Caco-2 (cell line): ENCODE results near the gene FMNL3. TPM values are rescaled to one million over a fixed set of nuclear protein-coding genes. Genes with fewer than 3 reads are reported as not detected.

Experiments used
- BruUV-seq: library from RNA; stranded (reverse); fragments of 400-500 nt; replicated peaks from 2 replicates; lab custom pipeline; 2021; lab: Mats Ljungman, UMichigan
- CTCF ChIA-PET: fragments of 300-600 bp; sonication (Branson Sonifier 250); formaldehyde crosslinking; loops from one replicate; lab custom pipeline; 2022; ENCODE audit warnings: antibody characterized with exemption; lab: Charles Lee
- POLR2A ChIA-PET: fragments of 300-600 bp; sonication (Branson Sonifier 250); formaldehyde crosslinking; loops from one replicate; lab custom pipeline; 2022; ENCODE audit warnings: antibody characterized with exemption; lab: Charles Lee
- DNase-seq, 2 experiments: peaks; one replicate each; pipeline versions ENCODE4 v3.0.0 to v3.0.0-alpha.2; 2020 to 2022
- H3K27me3 ChIP-seq: replicated peaks from 2 replicates; pipeline ENCODE4 v1.6.0; 2011; ENCODE audit warnings: low read length; ENCODE audit not compliant: control insufficient read depth, insufficient read depth
- H3K36me3 ChIP-seq: 2 replicates; pipeline ENCODE4 v1.5.1; 2011; ENCODE audit warnings: low read length; ENCODE audit not compliant: control insufficient read depth, insufficient read depth
- H3K4me1 ChIP-seq: fragments of 250-450 bp; sonication (Bioruptor Pico); 2 replicates; pipeline ENCODE4 v1.5.1; 2020; ENCODE audit warnings: mild to moderate bottlenecking
- H3K4me3 ChIP-seq: 2 replicates; pipeline ENCODE4 v1.5.1; 2011; ENCODE audit warnings: low read depth, mild to moderate bottlenecking, control low read depth, low read length
- H3K9me3 ChIP-seq: fragments of 250-450 bp; sonication (Bioruptor Pico); 2 replicates; pipeline ENCODE4 v1.5.1; 2020; ENCODE audit warnings: mild to moderate bottlenecking, moderate library complexity
- H3K27ac Mint-ChIP-seq: one replicate; pipeline ENCODE4 v1.8.0; 2022; ENCODE audit warnings: mixed read lengths; ENCODE audit not compliant: unreplicated experiment
- H3K27me3 Mint-ChIP-seq: one replicate; pipeline ENCODE4 v1.8.0; 2022; ENCODE audit warnings: mixed read lengths; ENCODE audit not compliant: insufficient read depth, unreplicated experiment
- H3K36me3 Mint-ChIP-seq: one replicate; pipeline ENCODE4 v1.8.0; 2022; ENCODE audit warnings: mild to moderate bottlenecking, mixed read lengths; ENCODE audit not compliant: insufficient read depth, unreplicated experiment
- H3K4me1 Mint-ChIP-seq: one replicate; pipeline ENCODE4 v1.8.0; 2022; ENCODE audit warnings: low read depth, mixed read lengths; ENCODE audit not compliant: unreplicated experiment
- H3K4me3 Mint-ChIP-seq: one replicate; pipeline ENCODE4 v1.8.0; 2022; ENCODE audit warnings: mild to moderate bottlenecking, moderate library complexity, mixed read lengths; ENCODE audit not compliant: unreplicated experiment
- H3K9me3 Mint-ChIP-seq: one replicate; pipeline ENCODE4 v1.8.0; 2022; ENCODE audit warnings: mixed read lengths; ENCODE audit not compliant: unreplicated experiment
- intact Hi-C: fragments of 100-400 bp; cut with micrococcal nuclease; formaldehyde crosslinking; loops from one replicate; pipeline ENCODE4 v1.10.0; 2022; ENCODE audit not compliant: unreplicated experiment
- total RNA-seq: library from RNA; stranded (reverse); gene quantifications from 2 replicates; pipeline ENCODE4 v1.2.3, GENCODE V29; 2022
- TF ChIP-seq, protein P1 (sequence below), 2 experiments: fragments of 200-600 bp in 1 of 2; IDR thresholded peaks; 1 replicate in 1 of 2; 2 replicates in 1 of 2; pipeline versions ENCODE4 v1.5.1 to v1.8.0; 2011 to 2022; ENCODE audit warnings: antibody characterized with exemption in 1 of 2, control low read depth in 1 of 2, inconsistent platforms in 1 of 2, low read depth in 1 of 2, low read length in 1 of 2, mild to moderate bottlenecking in 1 of 2, moderate library complexity in 1 of 2; ENCODE audit not compliant: insufficient read depth in 1 of 2, severe bottlenecking in 1 of 2, unreplicated experiment in 1 of 2

FMNL3 gene
- total RNA-seq, 1 experiment from 2014 or later = 10.7 TPM

DNA sequence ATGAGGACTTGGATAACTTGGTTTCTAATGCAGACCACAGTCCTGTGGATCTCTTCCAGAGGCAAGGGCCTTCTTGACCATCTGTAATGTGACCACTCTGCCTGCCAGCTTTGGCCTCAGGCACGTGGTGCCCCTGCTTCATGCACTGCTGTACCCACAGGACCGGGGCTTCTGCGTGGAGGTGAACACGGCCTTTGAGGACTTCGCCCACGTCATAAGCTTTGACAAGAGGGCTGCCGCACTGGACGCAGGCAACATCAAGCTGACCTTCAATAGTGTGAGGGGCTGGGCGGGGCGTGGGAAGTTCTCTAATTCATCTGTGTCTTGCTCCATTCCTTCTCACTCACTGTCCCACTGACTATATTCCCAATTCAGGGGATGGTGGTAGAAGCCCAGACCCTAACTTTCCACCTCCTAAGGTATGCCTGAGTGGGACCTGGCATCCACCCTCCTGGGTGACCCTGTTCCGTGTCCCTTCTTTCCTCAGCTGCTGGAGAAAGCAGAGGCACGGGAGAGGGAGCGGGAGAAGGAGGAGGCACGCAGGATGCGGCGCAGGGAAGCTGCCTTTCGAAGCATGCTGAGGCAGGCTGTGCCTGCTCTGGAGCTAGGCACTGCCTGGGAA, 65.3 kb downstream of the FMNL3 start:
- H3K4me3 ChIP-seq = no peak overlapping the region
- no peak overlapping the region for H3K27ac Mint-ChIP-seq
- H3K9me3 ChIP-seq = no peaks in the 10 kb centered on the region
- TF ChIP-seq, protein P1, sequence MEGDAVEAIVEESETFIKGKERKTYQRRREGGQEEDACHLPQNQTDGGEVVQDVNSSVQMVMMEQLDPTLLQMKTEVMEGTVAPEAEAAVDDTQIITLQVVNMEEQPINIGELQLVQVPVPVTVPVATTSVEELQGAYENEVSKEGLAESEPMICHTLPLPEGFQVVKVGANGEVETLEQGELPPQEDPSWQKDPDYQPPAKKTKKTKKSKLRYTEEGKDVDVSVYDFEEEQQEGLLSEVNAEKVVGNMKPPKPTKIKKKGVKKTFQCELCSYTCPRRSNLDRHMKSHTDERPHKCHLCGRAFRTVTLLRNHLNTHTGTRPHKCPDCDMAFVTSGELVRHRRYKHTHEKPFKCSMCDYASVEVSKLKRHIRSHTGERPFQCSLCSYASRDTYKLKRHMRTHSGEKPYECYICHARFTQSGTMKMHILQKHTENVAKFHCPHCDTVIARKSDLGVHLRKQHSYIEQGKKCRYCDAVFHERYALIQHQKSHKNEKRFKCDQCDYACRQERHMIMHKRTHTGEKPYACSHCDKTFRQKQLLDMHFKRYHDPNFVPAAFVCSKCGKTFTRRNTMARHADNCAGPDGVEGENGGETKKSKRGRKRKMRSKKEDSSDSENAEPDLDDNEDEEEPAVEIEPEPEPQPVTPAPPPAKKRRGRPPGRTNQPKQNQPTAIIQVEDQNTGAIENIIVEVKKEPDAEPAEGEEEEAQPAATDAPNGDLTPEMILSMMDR (IDR thresholded peaks at IDR 0.05; ENCODE audit: insufficient read depth in 1 of 2, low read depth in 1 of 2, low read length in 1 of 2, severe bottlenecking in 1 of 2, unreplicated experiment in 1 of 2) = no peak
- no TSS peak for BruUV-seq
- no peaks in the 10 kb centered on the region for H3K27me3 ChIP-seq
- H3K4me1 ChIP-seq = peaks cover 7% of the 10 kb centered on the region; the same call in 1 of the 2 replicates
- POLR2A ChIA-PET = no interaction called here
- no peak for DNase-seq
- peaks cover 3% of the 10 kb centered on the region; the same call in 1 of the 2 replicates for H3K36me3 ChIP-seq
- intact Hi-C loops = loop anchor here (10.0 kb wide), 1 partner anchor 133 kb away; no protein-coding TSS in a partner anchor
- H3K36me3 Mint-ChIP-seq = peaks cover 14% of the 10 kb centered on the region
- H3K27me3 Mint-ChIP-seq = no peaks in the 10 kb centered on the region
- no peak overlapping the region for H3K4me3 Mint-ChIP-seq
- CTCF ChIA-PET = no interaction called here
- H3K9me3 Mint-ChIP-seq = no peaks in the 10 kb centered on the region
- H3K4me1 Mint-ChIP-seq = peaks cover 6% of the 10 kb centered on the region

DNA sequence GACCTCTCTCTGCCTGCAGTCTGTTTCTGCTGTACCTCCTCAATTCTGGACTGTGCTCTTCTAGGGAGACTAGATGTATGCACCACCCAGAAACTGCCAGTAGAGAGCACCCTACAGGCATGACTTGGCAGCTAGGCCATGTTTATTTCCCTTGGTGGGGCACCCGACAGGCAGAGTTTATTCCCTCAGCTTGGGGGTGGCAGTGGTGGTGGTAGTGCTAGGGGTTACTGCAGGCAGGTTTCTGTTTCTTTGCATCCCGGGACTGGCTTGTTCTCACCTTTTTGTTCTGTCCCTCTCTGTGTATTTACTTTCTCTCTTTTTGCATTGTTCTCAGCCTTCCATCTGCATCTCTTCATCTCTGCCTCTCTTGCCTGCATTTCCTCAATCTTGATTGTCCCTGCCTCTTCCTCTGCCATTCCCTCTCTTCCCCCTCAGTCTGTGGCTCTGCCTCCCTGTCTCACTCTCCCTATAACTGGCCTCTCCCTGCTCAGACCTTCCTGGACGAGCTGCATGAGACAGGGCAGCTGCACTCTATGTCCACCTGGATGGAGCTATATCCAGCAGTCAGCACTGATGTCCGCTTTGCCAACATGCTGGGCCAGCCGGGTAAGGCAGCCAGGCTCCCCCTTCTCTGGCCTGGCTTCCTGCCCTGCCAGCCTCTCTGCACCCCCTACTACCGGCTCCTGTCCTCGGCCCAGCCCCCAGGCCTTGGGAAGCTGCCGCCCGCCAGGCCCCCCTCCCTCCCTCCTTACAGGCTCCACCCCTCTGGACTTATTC, 70.0 kb downstream of the FMNL3 start:
- Histone ChIP-seq H3K9me3 (no peaks in the 10 kb centered on the region), H3K4me1 (peaks cover 6% of the 10 kb centered on the region; the same call in 1 of the 2 replicates), H3K27me3 (no peaks in the 10 kb centered on the region), H3K36me3 (peaks cover 1% of the 10 kb centered on the region; the same call in 1 of the 2 replicates), H3K4me3 (no peak overlapping the region)
- no TSS peak for BruUV-seq
- Mint-ChIP-seq H3K4me1 (peaks cover 7% of the 10 kb centered on the region), H3K4me3 (no peak overlapping the region), H3K27ac (no peak overlapping the region), H3K27me3 (no peaks in the 10 kb centered on the region), H3K9me3 (no peaks in the 10 kb centered on the region), H3K36me3 (peaks cover 16% of the 10 kb centered on the region)
- ChIA-PET POLR2A (interaction anchor here (1.1 kb wide), 1 partner anchor 104 kb away, joined by 3 read pairs; the partner anchor contains the start of gene TMBIM6), CTCF (interaction anchor here (0.6 to 1.4 kb wide), 9 partner anchors 11 to 279 kb away, joined by 3 to 6 read pairs (median 4); partner anchors contain the start of genes PRPF40B and TMBIM6)
- TF ChIP-seq, protein P1 (IDR thresholded peaks at IDR 0.05; ENCODE audit: insufficient read depth in 1 of 2, low read depth in 1 of 2, low read length in 1 of 2, severe bottlenecking in 1 of 2, unreplicated experiment in 1 of 2) = peak; percentile 58 to 70
- peak; percentile 65 to 66 for DNase-seq
- intact Hi-C loops = loop anchor here (2.0 kb wide), 1 partner anchor 70 kb away; the partner anchor contains the start of gene FMNL3

DNA sequence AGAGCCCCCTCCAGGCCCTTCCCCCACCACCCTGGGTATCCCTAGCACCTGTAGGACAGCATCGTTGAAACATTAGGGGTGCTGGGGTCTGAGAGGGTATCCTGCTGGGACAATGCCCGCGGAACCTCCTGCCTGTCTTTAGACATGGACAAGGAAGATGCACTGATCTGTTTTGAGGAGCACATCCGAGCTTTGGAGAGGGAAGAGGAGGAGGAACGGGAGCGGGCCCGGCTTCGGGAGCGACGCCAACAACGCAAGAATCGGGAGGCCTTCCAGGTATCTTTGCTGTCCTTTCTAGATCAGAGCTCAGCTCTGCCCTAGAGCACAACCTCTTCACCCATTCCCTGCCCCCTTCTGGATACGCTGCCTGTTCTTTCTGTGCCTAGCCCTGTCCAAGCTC, 70.6 kb downstream of the FMNL3 start:
- intact Hi-C loops = loop anchor here (2.0 kb wide), 1 partner anchor 70 kb away; the partner anchor contains the start of gene FMNL3
- no peak overlapping the region for H3K27ac Mint-ChIP-seq
- Histone ChIP-seq H3K4me3 (no peak overlapping the region), H3K36me3 (peaks cover 1% of the 10 kb centered on the region; the same call in 1 of the 2 replicates), H3K9me3 (no peaks in the 10 kb centered on the region), H3K4me1 (no peaks in the 10 kb centered on the region), H3K27me3 (no peaks in the 10 kb centered on the region)
- ChIA-PET CTCF (interaction anchor here (0.7 to 1.4 kb wide), 5 partner anchors 17 to 279 kb away, joined by 3 to 5 read pairs (median 4); partner anchors contain the start of gene TMBIM6), POLR2A (interaction anchor here (1.1 kb wide), 1 partner anchor 105 kb away, joined by 3 read pairs; the partner anchor contains the start of gene TMBIM6)
- TF ChIP-seq, protein P1 (IDR thresholded peaks at IDR 0.05; ENCODE audit: insufficient read depth in 1 of 2, low read depth in 1 of 2, low read length in 1 of 2, severe bottlenecking in 1 of 2, unreplicated experiment in 1 of 2) = no peak
- no peak overlapping the region for H3K4me3 Mint-ChIP-seq
- no peaks in the 10 kb centered on the region for H3K27me3 Mint-ChIP-seq
- DNase-seq = peak in 1 of 2 experiments; percentile 22
- BruUV-seq = no TSS peak
- no peaks in the 10 kb centered on the region for H3K9me3 Mint-ChIP-seq
- peaks cover 16% of the 10 kb centered on the region for H3K36me3 Mint-ChIP-seq
- peaks cover 7% of the 10 kb centered on the region for H3K4me1 Mint-ChIP-seq
